Measurements from ENCODE around the gene FXYD2. TPM values are rescaled to one million over a fixed set of nuclear protein-coding genes. Genes with fewer than 3 reads are reported as not detected.

Gene FXYD2
- total RNA-seq, 1 donor from 2014 or later: 5.0 TPM

DNA sequence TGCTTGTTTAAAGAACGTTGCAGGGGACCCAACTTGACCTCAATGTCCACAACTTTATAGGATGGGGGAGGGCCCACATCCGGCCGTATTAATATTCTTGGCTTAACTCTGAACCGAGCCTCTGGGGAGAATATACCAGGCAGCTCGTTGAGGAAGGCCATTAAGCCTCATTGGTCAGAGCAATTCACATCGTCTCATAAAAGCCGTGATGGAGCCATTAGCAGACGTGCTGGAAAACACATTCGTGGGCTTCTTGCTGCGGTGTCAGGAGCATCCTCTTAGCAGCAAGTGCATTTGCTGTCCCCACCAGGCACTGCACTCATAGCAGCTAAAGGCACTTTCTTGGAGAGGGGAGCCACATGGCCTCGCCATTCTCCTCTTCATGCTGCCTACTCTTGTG lies 42.4 kb downstream of the FXYD2 start:
- no peak for DNase-seq (ENCODE audit: low read depth)
- TF ChIP-seq, protein P1, sequence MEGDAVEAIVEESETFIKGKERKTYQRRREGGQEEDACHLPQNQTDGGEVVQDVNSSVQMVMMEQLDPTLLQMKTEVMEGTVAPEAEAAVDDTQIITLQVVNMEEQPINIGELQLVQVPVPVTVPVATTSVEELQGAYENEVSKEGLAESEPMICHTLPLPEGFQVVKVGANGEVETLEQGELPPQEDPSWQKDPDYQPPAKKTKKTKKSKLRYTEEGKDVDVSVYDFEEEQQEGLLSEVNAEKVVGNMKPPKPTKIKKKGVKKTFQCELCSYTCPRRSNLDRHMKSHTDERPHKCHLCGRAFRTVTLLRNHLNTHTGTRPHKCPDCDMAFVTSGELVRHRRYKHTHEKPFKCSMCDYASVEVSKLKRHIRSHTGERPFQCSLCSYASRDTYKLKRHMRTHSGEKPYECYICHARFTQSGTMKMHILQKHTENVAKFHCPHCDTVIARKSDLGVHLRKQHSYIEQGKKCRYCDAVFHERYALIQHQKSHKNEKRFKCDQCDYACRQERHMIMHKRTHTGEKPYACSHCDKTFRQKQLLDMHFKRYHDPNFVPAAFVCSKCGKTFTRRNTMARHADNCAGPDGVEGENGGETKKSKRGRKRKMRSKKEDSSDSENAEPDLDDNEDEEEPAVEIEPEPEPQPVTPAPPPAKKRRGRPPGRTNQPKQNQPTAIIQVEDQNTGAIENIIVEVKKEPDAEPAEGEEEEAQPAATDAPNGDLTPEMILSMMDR (IDR thresholded peaks at IDR 0.05; ENCODE audit: insufficient read depth, low read length, poor library complexity, severe bottlenecking): no peak
- Histone ChIP-seq H3K27me3 (ENCODE audit: control insufficient read depth, insufficient read depth, low read length) (peaks cover 42% of the 10 kb centered on the region), H3K4me3 (ENCODE audit: low read depth, low read length) (no peak overlapping the region), H3K36me3 (ENCODE audit: control insufficient read depth, insufficient read depth, low read length) (no peaks in the 10 kb centered on the region)

DNA sequence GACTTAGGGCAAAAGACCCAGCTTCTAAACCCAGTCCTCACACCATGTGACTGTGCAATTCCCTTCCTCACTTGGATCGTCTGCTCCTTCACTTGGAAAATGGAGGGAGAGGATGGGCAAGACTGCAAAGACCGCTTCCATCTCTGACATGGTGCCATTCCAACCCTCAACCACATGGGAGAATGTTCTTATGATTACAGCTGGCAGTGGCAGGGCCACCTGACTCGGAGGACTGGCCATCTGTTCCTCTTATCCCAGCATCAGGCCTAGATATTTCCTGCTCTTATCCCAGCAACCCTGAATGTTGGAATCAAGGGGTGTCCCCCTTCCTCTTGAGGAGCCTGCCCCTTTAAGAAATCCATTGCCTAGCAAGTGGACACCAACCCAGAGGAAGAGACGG lies 42.9 kb downstream of the FXYD2 start:
- TF ChIP-seq, protein P1 (IDR thresholded peaks at IDR 0.05; ENCODE audit: insufficient read depth, low read length, poor library complexity, severe bottlenecking): no peak
- DNase-seq (ENCODE audit: low read depth): no peak
- peaks cover 37% of the 10 kb centered on the region for H3K27me3 ChIP-seq (ENCODE audit: control insufficient read depth, insufficient read depth, low read length)
- no peaks in the 10 kb centered on the region for H3K36me3 ChIP-seq (ENCODE audit: control insufficient read depth, insufficient read depth, low read length)
- no peak overlapping the region for H3K4me3 ChIP-seq (ENCODE audit: low read depth, low read length)

DNA sequence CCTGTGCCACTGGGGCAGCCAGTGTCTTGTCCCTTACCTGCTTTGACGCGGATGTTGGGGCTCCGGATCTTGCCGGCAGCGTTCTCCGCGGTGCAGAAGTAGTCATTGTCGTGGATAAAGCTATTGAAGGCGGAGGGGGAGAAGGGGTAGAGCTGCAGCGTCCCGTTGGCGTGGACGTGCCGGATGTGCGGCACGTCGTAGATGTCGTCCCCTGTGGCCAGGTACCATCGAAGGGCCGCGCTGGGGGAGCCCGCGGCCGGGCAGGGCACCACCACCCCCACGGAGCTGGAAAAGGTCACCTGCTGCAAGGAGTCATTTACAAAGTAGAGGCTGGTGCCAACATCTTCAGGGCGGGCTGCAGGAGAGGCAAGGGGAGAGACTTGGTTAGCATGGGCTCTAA lies 44.1 kb downstream of the FXYD2 start:
- Histone ChIP-seq H3K27me3 (ENCODE audit: control insufficient read depth, insufficient read depth, low read length) (peaks cover 34% of the 10 kb centered on the region), H3K36me3 (ENCODE audit: control insufficient read depth, insufficient read depth, low read length) (no peaks in the 10 kb centered on the region)

DNA sequence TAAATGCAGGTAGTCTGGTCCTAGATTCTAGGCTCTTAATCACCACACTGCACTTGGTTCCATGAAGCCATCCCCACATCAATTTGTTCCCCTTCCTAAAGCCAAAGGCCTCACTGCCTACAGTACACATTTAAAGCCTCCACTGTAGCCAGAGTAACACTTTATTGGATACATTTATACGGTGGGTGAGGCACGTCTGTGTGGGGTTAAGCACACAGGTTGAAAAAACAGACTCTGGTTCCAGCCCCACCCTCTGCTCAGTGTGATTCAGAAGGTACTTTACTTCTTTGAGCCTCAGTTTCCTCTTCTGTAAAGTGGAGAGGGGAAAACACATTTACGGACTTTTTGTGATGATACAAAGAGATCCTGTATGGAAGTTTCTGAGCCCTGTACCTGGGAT lies 50.0 kb downstream of the FXYD2 start:
- Histone ChIP-seq H3K36me3 (ENCODE audit: control insufficient read depth, insufficient read depth, low read length) (no peaks in the 10 kb centered on the region), H3K4me3 (ENCODE audit: low read depth, low read length) (no peak overlapping the region), H3K27me3 (ENCODE audit: control insufficient read depth, insufficient read depth, low read length) (peaks cover 16% of the 10 kb centered on the region)
- DNase-seq (ENCODE audit: low read depth): no peak
- TF ChIP-seq, protein P1 (IDR thresholded peaks at IDR 0.05; ENCODE audit: insufficient read depth, low read length, poor library complexity, severe bottlenecking): no peak

More for the DNA sequence above, 44.1 kb downstream of the FXYD2 start:
- no peak for DNase-seq (ENCODE audit: low read depth)
- TF ChIP-seq, protein P1 (IDR thresholded peaks at IDR 0.05; ENCODE audit: insufficient read depth, low read length, poor library complexity, severe bottlenecking): no peak
- H3K4me3 ChIP-seq (ENCODE audit: low read depth, low read length): no peak overlapping the region

DNA sequence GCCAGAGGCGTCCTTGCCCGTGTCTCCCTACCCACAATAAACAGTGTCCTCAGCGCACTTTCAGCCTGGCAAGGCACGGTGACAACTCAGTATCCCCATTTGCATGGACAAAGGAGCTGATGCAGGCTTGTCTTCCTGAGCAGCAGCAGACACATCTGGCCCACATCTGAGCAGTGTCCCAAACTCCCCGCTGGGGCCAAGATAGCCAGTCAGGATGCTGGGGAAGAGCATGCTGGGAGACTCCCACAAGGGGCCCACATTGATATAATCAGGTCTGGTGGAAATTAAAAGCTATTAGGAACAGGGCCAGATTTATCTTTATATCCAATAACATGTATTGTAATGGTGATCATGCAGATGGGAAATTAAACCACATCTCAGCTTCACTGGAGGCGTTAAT lies 52.2 kb downstream of the FXYD2 start:
- TF ChIP-seq, protein P1 (IDR thresholded peaks at IDR 0.05; ENCODE audit: insufficient read depth, low read length, poor library complexity, severe bottlenecking): no peak
- H3K4me3 ChIP-seq (ENCODE audit: low read depth, low read length): no peak overlapping the region
- peaks cover 8% of the 10 kb centered on the region for H3K27me3 ChIP-seq (ENCODE audit: control insufficient read depth, insufficient read depth, low read length)

DNA sequence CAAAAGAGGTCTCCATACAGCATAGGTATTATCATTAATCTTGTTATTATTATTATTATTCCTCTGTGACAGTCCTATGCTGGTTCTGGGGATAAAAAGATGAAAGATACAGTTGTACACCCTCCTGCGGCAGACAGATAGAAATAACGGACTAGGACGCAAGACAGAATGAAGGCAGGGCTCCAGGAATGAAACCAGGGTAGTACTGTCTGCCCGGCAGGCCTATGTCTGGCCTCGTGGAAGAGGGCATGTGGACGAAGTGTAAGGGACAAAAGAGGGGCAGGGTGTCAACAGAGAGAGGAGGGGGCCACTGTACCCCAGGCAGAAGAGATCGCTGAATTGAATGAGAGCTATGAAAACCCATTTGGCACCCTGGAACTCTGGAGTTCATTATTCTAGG lies 52.7 kb downstream of the FXYD2 start:
- Histone ChIP-seq H3K36me3 (ENCODE audit: control insufficient read depth, insufficient read depth, low read length) (no peaks in the 10 kb centered on the region), H3K4me3 (ENCODE audit: low read depth, low read length) (no peak overlapping the region), H3K27me3 (ENCODE audit: control insufficient read depth, insufficient read depth, low read length) (peaks cover 7% of the 10 kb centered on the region)
- DNase-seq (ENCODE audit: low read depth): no peak
- TF ChIP-seq, protein P1 (IDR thresholded peaks at IDR 0.05; ENCODE audit: insufficient read depth, low read length, poor library complexity, severe bottlenecking): no peak

More for the DNA sequence above, 52.2 kb downstream of the FXYD2 start:
- H3K36me3 ChIP-seq (ENCODE audit: control insufficient read depth, insufficient read depth, low read length): no peaks in the 10 kb centered on the region
- DNase-seq (ENCODE audit: low read depth): no peak
